ENCODE measurements around the gene TRANK1. TPM values are rescaled to one million over a fixed set of nuclear protein-coding genes. Genes with fewer than 3 reads are reported as not detected.

Gene TRANK1
- total and polyA plus RNA-seq, 2 donors: 6.8 to 19.0 TPM

DNA sequence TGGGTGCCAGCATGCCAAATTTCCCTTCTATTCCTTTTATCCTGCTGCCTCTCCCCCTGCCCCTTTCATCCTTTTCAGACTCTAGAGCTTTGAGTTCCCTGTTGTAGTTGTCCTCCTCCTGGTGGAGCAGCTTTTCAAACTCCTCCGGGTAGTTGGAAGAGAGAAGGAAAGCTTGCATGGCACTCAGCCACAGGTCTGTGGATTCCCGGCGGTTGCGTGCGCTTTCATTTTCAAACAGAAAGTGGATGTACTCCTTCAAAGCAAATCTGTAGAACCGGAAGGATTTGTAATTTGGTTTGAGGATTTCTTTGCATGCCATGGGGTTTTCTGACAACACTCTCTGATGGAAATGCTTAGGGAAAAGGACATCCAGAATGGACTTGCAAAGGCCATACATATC is 112.4 kb downstream of the TRANK1 start:
- peaks cover 53 to 58% of the 10 kb centered on the region in 2 donors for H3K36me3 ChIP-seq (ENCODE audit: control insufficient read depth in 2 of 2, insufficient read depth in 2 of 2, low read length in 1 of 2)
- no peaks in the 10 kb centered on the region for H3K27me3 ChIP-seq (ENCODE audit: control insufficient read depth in 2 of 2, insufficient read depth in 1 of 2, low read length in 1 of 2)
- no peaks in the 10 kb centered on the region for H3K9me3 ChIP-seq (ENCODE audit: control insufficient read depth in 2 of 2, insufficient read depth in 1 of 2, low read length in 1 of 2)
- H3K4me1 ChIP-seq (ENCODE audit: control insufficient read depth in 2 of 2, insufficient read depth in 2 of 2, low read length in 2 of 2): no peaks in the 10 kb centered on the region
- no peak for DNase-seq (ENCODE audit: low read depth in 6 of 9, low spot score in 9 of 9)
- H3K27ac ChIP-seq (ENCODE audit: low read depth in 1 of 2, low read length in 1 of 2): no peak overlapping the region
- H3K4me3 ChIP-seq (ENCODE audit: low read length in 2 of 2): no peak overlapping the region
- 97% methylated on average over 6 of the region's 6 CpGs for WGBS

- 96% methylated on average over 5 of the region's 5 CpGs for WGBS
- H3K9me3 ChIP-seq (ENCODE audit: control insufficient read depth in 2 of 2, insufficient read depth in 1 of 2, low read length in 1 of 2): no peaks in the 10 kb centered on the region
- peaks cover 42 to 48% of the 10 kb centered on the region in 2 donors for H3K36me3 ChIP-seq (ENCODE audit: control insufficient read depth in 2 of 2, insufficient read depth in 2 of 2, low read length in 1 of 2)
- no peak for DNase-seq (ENCODE audit: low read depth in 6 of 9, low spot score in 9 of 9)
- H3K27me3 ChIP-seq (ENCODE audit: control insufficient read depth in 2 of 2, insufficient read depth in 1 of 2, low read length in 1 of 2): no peaks in the 10 kb centered on the region
- H3K4me3 ChIP-seq (ENCODE audit: low read length in 2 of 2): no peak overlapping the region
- no peak overlapping the region for H3K27ac ChIP-seq (ENCODE audit: low read depth in 1 of 2, low read length in 1 of 2)
- H3K4me1 ChIP-seq (ENCODE audit: control insufficient read depth in 2 of 2, insufficient read depth in 2 of 2, low read length in 2 of 2): no peaks in the 10 kb centered on the region
Observed at GRCh38 chr3:36827133-36827532, 117.7 kb downstream of the TRANK1 start.

- Histone ChIP-seq H3K27me3 (ENCODE audit: control insufficient read depth in 2 of 2, insufficient read depth in 1 of 2, low read length in 1 of 2) (no peaks in the 10 kb centered on the region), H3K36me3 (ENCODE audit: control insufficient read depth in 2 of 2, insufficient read depth in 2 of 2, low read length in 1 of 2) (peaks cover 33 to 39% of the 10 kb centered on the region in 2 donors), H3K27ac (ENCODE audit: low read depth in 1 of 2, low read length in 1 of 2) (no peak overlapping the region), H3K4me3 (ENCODE audit: low read length in 2 of 2) (no peak overlapping the region), H3K9me3 (ENCODE audit: control insufficient read depth in 2 of 2, insufficient read depth in 1 of 2, low read length in 1 of 2) (no peaks in the 10 kb centered on the region), H3K4me1 (ENCODE audit: control insufficient read depth in 2 of 2, insufficient read depth in 2 of 2, low read length in 2 of 2) (no peaks in the 10 kb centered on the region)
- WGBS: 97% methylated on average over 6 of the region's 6 CpGs
- no peak for DNase-seq (ENCODE audit: low read depth in 6 of 9, low spot score in 9 of 9)
Observed at GRCh38 chr3:36826240-36826639, 118.6 kb downstream of the TRANK1 start.

DNA sequence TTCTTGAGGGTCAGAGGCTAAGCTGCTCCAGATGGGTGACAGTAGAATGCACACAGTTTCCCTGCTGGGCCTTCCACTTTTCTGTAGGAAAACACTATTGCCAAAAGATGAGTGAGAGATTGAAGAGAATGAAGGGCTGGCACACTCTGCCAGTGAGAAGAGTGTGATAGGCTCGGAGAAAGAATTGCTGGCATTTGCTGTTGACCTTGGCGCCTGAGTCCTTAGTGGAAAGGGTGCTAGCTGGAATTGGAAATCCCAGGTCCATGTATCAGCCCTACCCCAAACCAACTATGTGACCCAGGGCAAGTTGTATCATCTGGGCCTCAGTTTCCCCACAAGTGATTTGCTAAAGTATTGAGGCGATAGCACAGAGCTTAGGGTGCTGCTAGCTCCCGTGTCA is 120.4 kb downstream of the TRANK1 start:
- Histone ChIP-seq H3K27ac (ENCODE audit: low read depth in 1 of 2, low read length in 1 of 2) (no peak overlapping the region), H3K27me3 (ENCODE audit: control insufficient read depth in 2 of 2, insufficient read depth in 1 of 2, low read length in 1 of 2) (no peaks in the 10 kb centered on the region), H3K4me3 (ENCODE audit: low read length in 2 of 2) (no peak overlapping the region), H3K36me3 (ENCODE audit: control insufficient read depth in 2 of 2, insufficient read depth in 2 of 2, low read length in 1 of 2) (peaks cover 23 to 26% of the 10 kb centered on the region in 2 donors), H3K4me1 (ENCODE audit: control insufficient read depth in 2 of 2, insufficient read depth in 2 of 2, low read length in 2 of 2) (no peaks in the 10 kb centered on the region), H3K9me3 (ENCODE audit: control insufficient read depth in 2 of 2, insufficient read depth in 1 of 2, low read length in 1 of 2) (no peaks in the 10 kb centered on the region)
- WGBS: 96% methylated on average over 4 of the region's 4 CpGs
- no peak for DNase-seq (ENCODE audit: low read depth in 6 of 9, low spot score in 9 of 9)

DNA sequence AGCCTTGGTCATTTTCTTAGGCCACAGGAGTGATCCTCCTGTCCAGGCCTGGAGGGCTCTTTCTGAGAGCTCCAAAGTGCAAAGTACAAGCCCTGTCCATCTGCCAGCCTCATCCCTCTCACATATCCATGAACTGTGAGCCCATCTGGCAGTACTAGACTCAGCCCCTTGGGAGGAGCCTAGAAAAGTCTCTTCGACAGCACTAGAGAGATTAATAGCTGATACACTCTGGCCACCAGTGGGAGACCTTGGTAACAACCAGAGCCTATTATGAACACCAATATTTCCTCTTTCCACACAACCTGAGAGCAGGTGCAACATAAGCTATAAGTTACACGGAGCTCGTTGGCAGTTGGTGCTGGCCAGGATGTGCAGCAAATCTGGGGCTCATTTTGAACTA is 121.0 kb downstream of the TRANK1 start:
- Histone ChIP-seq H3K27ac (ENCODE audit: low read depth in 1 of 2, low read length in 1 of 2) (no peak overlapping the region), H3K4me1 (ENCODE audit: control insufficient read depth in 2 of 2, insufficient read depth in 2 of 2, low read length in 2 of 2) (no peaks in the 10 kb centered on the region), H3K4me3 (ENCODE audit: low read length in 2 of 2) (no peak overlapping the region), H3K9me3 (ENCODE audit: control insufficient read depth in 2 of 2, insufficient read depth in 1 of 2, low read length in 1 of 2) (no peaks in the 10 kb centered on the region), H3K36me3 (ENCODE audit: control insufficient read depth in 2 of 2, insufficient read depth in 2 of 2, low read length in 1 of 2) (peaks cover 21 to 24% of the 10 kb centered on the region in 2 donors), H3K27me3 (ENCODE audit: control insufficient read depth in 2 of 2, insufficient read depth in 1 of 2, low read length in 1 of 2) (no peaks in the 10 kb centered on the region)
- 97% methylated on average over 3 of the region's 3 CpGs for WGBS
- no peak for DNase-seq (ENCODE audit: low read depth in 6 of 9, low spot score in 9 of 9)

DNA sequence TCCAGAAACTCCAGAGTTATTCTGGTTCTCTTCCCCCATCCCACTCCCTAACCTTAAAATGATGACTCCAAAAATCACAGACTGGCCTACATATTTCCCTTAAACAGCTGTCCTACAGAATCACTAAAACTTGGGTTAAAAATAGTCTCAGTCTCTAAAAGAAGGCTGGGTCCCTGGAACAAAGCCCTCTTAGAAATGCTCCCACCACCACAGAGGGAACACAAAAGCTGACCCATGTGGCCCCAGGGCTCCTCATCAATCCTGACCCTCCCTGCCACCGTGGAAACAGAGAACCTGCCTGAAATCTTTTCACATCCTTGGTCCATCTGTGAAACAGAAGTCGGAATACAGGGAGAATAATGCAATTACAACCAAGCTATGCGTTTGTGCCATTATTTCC is 124.8 kb downstream of the TRANK1 start:
- Histone ChIP-seq H3K36me3 (ENCODE audit: control insufficient read depth in 2 of 2, insufficient read depth in 2 of 2, low read length in 1 of 2) (peaks cover 0 to 3% of the 10 kb centered on the region in 2 donors), H3K4me1 (ENCODE audit: control insufficient read depth in 2 of 2, insufficient read depth in 2 of 2, low read length in 2 of 2) (no peaks in the 10 kb centered on the region), H3K4me3 (ENCODE audit: low read length in 2 of 2) (no peak overlapping the region), H3K27me3 (ENCODE audit: control insufficient read depth in 2 of 2, insufficient read depth in 1 of 2, low read length in 1 of 2) (no peaks in the 10 kb centered on the region), H3K27ac (ENCODE audit: low read depth in 1 of 2, low read length in 1 of 2) (no peak overlapping the region), H3K9me3 (ENCODE audit: control insufficient read depth in 2 of 2, insufficient read depth in 1 of 2, low read length in 1 of 2) (no peaks in the 10 kb centered on the region)
- WGBS: 94% methylated on average over 3 of the region's 3 CpGs
- DNase-seq (ENCODE audit: low read depth in 6 of 9, low spot score in 9 of 9): no peak

DNA sequence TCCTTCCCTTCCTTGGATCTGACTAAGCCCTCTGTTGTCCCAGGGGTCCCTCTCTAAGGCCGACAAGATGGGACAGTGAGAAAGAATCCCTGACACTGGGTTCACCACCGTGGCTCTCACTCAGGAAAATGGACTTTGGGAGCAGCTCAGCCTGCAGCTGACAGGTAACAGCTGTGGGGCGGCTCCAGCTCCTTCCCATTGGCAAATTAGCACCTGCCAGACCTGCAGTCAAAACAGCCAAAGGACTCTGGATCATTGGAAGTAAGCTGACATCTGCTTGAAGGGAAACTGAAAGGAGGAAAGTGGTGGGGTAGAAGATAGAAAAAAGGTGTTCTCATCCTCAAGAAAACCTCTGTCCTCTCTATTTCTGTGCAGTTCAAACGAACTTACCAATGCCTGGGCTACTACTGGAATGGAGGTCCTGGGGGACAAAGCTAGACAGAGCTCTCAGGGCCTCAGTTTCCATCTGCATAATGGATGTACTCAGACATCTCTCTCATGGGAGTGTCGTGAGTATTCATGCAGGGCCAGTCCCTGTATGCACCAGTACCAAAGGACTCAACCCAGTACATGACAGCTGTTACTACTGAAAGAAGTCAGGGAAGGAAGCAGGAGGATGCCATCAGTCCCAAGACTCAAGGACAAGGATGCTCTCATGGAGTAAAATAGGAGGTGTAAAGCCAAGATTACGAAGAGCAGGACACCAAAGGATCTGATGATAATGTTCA is 126.9 kb downstream of the TRANK1 start:
- 90% methylated on average over 6 of the region's 6 CpGs for WGBS
- no peak for DNase-seq (ENCODE audit: low read depth in 6 of 9, low spot score in 9 of 9)
- no peaks in the 10 kb centered on the region for H3K4me1 ChIP-seq (ENCODE audit: control insufficient read depth in 2 of 2, insufficient read depth in 2 of 2, low read length in 2 of 2)
- no peak overlapping the region for H3K27ac ChIP-seq (ENCODE audit: low read depth in 1 of 2, low read length in 1 of 2)
- no peak overlapping the region for H3K4me3 ChIP-seq (ENCODE audit: low read length in 2 of 2)
- no peaks in the 10 kb centered on the region for H3K27me3 ChIP-seq (ENCODE audit: control insufficient read depth in 2 of 2, insufficient read depth in 1 of 2, low read length in 1 of 2)
- peaks cover 0 to 3% of the 10 kb centered on the region in 2 donors for H3K9me3 ChIP-seq (ENCODE audit: control insufficient read depth in 2 of 2, insufficient read depth in 1 of 2, low read length in 1 of 2)
- H3K36me3 ChIP-seq (ENCODE audit: control insufficient read depth in 2 of 2, insufficient read depth in 2 of 2, low read length in 1 of 2): no peaks in the 10 kb centered on the region

- Histone ChIP-seq H3K36me3 (ENCODE audit: control insufficient read depth in 2 of 2, insufficient read depth in 2 of 2, low read length in 1 of 2) (no peaks in the 10 kb centered on the region), H3K27me3 (ENCODE audit: control insufficient read depth in 2 of 2, insufficient read depth in 1 of 2, low read length in 1 of 2) (no peaks in the 10 kb centered on the region), H3K4me1 (ENCODE audit: control insufficient read depth in 2 of 2, insufficient read depth in 2 of 2, low read length in 2 of 2) (no peaks in the 10 kb centered on the region), H3K9me3 (ENCODE audit: control insufficient read depth in 2 of 2, insufficient read depth in 1 of 2, low read length in 1 of 2) (peaks cover 0 to 3% of the 10 kb centered on the region in 2 donors), H3K27ac (ENCODE audit: low read depth in 1 of 2, low read length in 1 of 2) (no peak overlapping the region), H3K4me3 (ENCODE audit: low read length in 2 of 2) (no peak overlapping the region)
- no peak for DNase-seq (ENCODE audit: low read depth in 6 of 9, low spot score in 9 of 9)
- WGBS: 97% methylated on average over 9 of the region's 9 CpGs
Observed at GRCh38 chr3:36815375-36815774, 129.5 kb downstream of the TRANK1 start.

DNA sequence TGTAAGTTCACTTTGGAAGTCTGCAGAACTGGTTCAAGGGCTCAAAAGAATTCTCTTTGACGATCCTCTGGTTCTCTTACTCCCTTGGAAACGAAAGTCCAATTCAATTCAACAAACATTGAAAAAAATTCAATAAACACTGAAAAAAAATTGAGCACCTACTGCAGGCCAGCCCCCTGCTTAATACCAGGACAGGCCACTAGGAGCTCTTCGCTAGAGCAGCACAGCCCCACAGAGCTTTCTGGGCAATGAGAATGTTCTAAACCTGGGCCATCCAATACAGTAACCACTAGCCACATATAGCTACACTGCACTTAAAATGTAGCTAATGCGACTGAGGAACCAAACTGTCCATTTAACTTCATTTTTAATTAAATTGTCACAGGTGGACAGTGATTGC is 130.1 kb downstream of the TRANK1 start:
- H3K4me1 ChIP-seq (ENCODE audit: control insufficient read depth in 2 of 2, insufficient read depth in 2 of 2, low read length in 2 of 2): no peaks in the 10 kb centered on the region
- no peak for DNase-seq (ENCODE audit: low read depth in 6 of 9, low spot score in 9 of 9)
- WGBS: 97% methylated on average over 4 of the region's 4 CpGs
- H3K4me3 ChIP-seq (ENCODE audit: low read length in 2 of 2): no peak overlapping the region
- H3K36me3 ChIP-seq (ENCODE audit: control insufficient read depth in 2 of 2, insufficient read depth in 2 of 2, low read length in 1 of 2): no peaks in the 10 kb centered on the region
- H3K27me3 ChIP-seq (ENCODE audit: control insufficient read depth in 2 of 2, insufficient read depth in 1 of 2, low read length in 1 of 2): no peaks in the 10 kb centered on the region
- peaks cover 0 to 3% of the 10 kb centered on the region in 2 donors for H3K9me3 ChIP-seq (ENCODE audit: control insufficient read depth in 2 of 2, insufficient read depth in 1 of 2, low read length in 1 of 2)
- no peak overlapping the region for H3K27ac ChIP-seq (ENCODE audit: low read depth in 1 of 2, low read length in 1 of 2)
